ENCODE results near the gene DNAJB1. TPM values are rescaled to one million over a fixed set of nuclear protein-coding genes. Genes with fewer than 3 reads are reported as not detected.

DNAJB1 gene
- total and polyA plus RNA-seq, 10 of the 15 experiments (the other 5 are each of a cell fraction or from before 2014, with no cell fraction given): 4.8 to 65.8 (median 34.9) TPM

DNA sequence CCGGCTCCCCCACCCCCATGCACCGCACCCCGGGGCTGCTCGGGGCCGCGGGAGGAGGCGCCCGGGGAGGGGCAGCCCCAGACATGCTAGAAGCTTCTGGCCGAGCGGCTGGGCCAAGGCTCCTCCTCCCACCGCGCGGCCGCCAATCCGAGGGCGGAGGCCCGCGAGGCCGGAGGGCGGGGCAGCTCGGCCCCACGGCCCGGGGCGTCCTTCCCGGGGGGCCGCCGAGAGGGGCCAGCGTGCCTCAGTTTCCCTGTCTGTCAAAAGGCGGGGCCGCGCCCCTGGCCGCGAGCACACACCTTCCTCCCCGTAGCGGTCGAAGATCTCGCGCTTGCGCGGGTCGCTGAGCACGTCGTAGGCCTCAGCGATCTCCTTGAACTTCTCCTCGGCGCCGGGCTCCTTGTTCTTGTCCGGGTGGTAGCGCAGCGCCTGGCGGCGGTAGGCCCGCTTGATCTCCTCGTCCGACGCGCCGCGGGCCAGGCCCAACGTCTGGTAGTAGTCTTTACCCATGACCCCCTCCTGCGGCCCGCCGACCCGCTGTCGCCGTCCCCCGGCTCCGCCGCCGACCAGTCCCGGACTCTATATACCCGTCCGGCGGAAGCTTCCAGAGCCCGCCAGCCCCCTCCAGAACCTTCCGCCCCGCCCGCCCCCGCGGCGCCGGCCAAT lies at the start of gene DNAJB1 (continued):
- TF ChIP-seq, protein P1, sequence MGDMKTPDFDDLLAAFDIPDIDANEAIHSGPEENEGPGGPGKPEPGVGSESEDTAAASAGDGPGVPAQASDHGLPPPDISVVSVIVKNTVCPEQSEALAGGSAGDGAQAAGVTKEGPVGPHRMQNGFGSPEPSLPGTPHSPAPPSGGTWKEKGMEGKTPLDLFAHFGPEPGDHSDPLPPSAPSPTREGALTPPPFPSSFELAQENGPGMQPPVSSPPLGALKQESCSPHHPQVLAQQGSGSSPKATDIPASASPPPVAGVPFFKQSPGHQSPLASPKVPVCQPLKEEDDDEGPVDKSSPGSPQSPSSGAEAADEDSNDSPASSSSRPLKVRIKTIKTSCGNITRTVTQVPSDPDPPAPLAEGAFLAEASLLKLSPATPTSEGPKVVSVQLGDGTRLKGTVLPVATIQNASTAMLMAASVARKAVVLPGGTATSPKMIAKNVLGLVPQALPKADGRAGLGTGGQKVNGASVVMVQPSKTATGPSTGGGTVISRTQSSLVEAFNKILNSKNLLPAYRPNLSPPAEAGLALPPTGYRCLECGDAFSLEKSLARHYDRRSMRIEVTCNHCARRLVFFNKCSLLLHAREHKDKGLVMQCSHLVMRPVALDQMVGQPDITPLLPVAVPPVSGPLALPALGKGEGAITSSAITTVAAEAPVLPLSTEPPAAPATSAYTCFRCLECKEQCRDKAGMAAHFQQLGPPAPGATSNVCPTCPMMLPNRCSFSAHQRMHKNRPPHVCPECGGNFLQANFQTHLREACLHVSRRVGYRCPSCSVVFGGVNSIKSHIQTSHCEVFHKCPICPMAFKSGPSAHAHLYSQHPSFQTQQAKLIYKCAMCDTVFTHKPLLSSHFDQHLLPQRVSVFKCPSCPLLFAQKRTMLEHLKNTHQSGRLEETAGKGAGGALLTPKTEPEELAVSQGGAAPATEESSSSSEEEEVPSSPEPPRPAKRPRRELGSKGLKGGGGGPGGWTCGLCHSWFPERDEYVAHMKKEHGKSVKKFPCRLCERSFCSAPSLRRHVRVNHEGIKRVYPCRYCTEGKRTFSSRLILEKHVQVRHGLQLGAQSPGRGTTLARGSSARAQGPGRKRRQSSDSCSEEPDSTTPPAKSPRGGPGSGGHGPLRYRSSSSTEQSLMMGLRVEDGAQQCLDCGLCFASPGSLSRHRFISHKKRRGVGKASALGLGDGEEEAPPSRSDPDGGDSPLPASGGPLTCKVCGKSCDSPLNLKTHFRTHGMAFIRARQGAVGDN (IDR thresholded peaks at IDR 0.05): no peak
- peak; percentile 85 for TF ChIP-seq POLR2AphosphoS2 (IDR thresholded peaks at IDR 0.05; ENCODE audit: low read depth, low read length)
- TF ChIP-seq IKZF1 (conservative IDR thresholded peaks at IDR 0.05): peak; percentile 68
- TF ChIP-seq IKZF2 (IDR thresholded peaks at IDR 0.05): no peak
- TF ChIP-seq BACH1 (IDR thresholded peaks at IDR 0.05; ENCODE audit: borderline replicate concordance): peak; percentile 70; the same call in 1 of the 2 replicates
- TF ChIP-seq RELA (IDR thresholded peaks at IDR 0.05; ENCODE audit: borderline replicate concordance, partially characterized antibody): peak; percentile 37
- TF ChIP-seq, protein P2, sequence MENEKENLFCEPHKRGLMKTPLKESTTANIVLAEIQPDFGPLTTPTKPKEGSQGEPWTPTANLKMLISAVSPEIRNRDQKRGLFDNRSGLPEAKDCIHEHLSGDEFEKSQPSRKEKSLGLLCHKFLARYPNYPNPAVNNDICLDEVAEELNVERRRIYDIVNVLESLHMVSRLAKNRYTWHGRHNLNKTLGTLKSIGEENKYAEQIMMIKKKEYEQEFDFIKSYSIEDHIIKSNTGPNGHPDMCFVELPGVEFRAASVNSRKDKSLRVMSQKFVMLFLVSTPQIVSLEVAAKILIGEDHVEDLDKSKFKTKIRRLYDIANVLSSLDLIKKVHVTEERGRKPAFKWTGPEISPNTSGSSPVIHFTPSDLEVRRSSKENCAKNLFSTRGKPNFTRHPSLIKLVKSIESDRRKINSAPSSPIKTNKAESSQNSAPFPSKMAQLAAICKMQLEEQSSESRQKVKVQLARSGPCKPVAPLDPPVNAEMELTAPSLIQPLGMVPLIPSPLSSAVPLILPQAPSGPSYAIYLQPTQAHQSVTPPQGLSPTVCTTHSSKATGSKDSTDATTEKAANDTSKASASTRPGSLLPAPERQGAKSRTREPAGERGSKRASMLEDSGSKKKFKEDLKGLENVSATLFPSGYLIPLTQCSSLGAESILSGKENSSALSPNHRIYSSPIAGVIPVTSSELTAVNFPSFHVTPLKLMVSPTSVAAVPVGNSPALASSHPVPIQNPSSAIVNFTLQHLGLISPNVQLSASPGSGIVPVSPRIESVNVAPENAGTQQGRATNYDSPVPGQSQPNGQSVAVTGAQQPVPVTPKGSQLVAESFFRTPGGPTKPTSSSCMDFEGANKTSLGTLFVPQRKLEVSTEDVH (IDR thresholded peaks at IDR 0.05; ENCODE audit: low read depth, partially characterized antibody): no peak
- 0 out of 2 replicates have a peak, but pooled peaks have one; percentile 26 for TF ChIP-seq ZBTB40 (IDR thresholded peaks at IDR 0.05; ENCODE audit: borderline replicate concordance)
- TF ChIP-seq MEF2A (IDR thresholded peaks at IDR 0.05; ENCODE audit: insufficient read depth, low read depth, low read length): no peak
- TF ChIP-seq POU2F2 (IDR thresholded peaks at IDR 0.05; ENCODE audit: borderline replicate concordance, low read depth, low read length): peak; percentile 93
- no peak for TF ChIP-seq STAT3 (IDR thresholded peaks at IDR 0.05; ENCODE audit: low read depth, low read length)
- TF ChIP-seq NBN (IDR thresholded peaks at IDR 0.05): peak; percentile 11; the same call in 1 of the 2 replicates
- TF ChIP-seq, protein P3, sequence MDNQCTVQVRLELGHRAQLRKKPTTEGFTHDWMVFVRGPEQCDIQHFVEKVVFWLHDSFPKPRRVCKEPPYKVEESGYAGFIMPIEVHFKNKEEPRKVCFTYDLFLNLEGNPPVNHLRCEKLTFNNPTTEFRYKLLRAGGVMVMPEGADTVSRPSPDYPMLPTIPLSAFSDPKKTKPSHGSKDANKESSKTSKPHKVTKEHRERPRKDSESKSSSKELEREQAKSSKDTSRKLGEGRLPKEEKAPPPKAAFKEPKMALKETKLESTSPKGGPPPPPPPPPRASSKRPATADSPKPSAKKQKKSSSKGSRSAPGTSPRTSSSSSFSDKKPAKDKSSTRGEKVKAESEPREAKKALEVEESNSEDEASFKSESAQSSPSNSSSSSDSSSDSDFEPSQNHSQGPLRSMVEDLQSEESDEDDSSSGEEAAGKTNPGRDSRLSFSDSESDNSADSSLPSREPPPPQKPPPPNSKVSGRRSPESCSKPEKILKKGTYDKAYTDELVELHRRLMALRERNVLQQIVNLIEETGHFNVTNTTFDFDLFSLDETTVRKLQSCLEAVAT (IDR thresholded peaks at IDR 0.05): peak; percentile 13; the same call in 1 of the 2 replicates
- TF ChIP-seq HDAC2 (IDR thresholded peaks at IDR 0.05): no peak
- no peak for TF ChIP-seq ZNF217 (IDR thresholded peaks at IDR 0.05)
- peak; percentile 77; the same call in 1 of the 2 replicates for TF ChIP-seq TCF3 (IDR thresholded peaks at IDR 0.05; ENCODE audit: borderline replicate concordance, insufficient read depth, low read depth, low read length)
- TF ChIP-seq NFYB (IDR thresholded peaks at IDR 0.05; ENCODE audit: insufficient read depth, low read depth, low read length): peak; percentile 67
